Measurements from ENCODE around the gene PLEKHA7. TPM values are rescaled to one million over a fixed set of nuclear protein-coding genes. Genes with fewer than 3 reads are reported as not detected.

The PLEKHA7 gene
- total RNA-seq, 2 donors from 2014 or later, result 55.6 to 65.9 TPM

DNA sequence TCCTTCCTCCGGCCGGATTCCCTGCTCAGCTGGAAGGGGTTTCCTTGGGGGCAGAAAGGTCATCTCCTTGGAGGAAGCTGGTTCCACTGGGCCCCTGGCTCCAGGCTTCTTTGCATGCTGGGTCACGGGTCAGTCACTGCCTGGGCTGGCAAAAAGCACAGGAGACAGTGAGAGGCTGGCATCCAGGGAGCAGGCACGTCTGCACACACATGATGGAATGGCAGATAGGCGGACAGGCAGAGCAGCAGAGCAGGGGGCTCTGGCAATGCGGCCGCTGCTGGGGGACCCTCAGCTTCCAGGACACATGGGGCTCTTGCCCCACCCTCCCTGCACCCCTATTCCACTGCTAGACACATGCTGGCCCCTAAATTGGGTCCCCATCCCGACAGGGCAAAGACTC lies 235.3 kb downstream of the PLEKHA7 start:
- TF ChIP-seq, protein P1, sequence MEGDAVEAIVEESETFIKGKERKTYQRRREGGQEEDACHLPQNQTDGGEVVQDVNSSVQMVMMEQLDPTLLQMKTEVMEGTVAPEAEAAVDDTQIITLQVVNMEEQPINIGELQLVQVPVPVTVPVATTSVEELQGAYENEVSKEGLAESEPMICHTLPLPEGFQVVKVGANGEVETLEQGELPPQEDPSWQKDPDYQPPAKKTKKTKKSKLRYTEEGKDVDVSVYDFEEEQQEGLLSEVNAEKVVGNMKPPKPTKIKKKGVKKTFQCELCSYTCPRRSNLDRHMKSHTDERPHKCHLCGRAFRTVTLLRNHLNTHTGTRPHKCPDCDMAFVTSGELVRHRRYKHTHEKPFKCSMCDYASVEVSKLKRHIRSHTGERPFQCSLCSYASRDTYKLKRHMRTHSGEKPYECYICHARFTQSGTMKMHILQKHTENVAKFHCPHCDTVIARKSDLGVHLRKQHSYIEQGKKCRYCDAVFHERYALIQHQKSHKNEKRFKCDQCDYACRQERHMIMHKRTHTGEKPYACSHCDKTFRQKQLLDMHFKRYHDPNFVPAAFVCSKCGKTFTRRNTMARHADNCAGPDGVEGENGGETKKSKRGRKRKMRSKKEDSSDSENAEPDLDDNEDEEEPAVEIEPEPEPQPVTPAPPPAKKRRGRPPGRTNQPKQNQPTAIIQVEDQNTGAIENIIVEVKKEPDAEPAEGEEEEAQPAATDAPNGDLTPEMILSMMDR (IDR thresholded peaks at IDR 0.05), result no peak
- Histone ChIP-seq H3K4me1 (no peaks in the 10 kb centered on the region), H3K4me3 (no peak overlapping the region), H3K27ac (no peak overlapping the region), H3K9ac (ENCODE audit: low read depth in 2 of 2, low read length in 2 of 2) (no peak overlapping the region), H3K27me3 (no peaks in the 10 kb centered on the region), H3K9me3 (no peaks in the 10 kb centered on the region), H3K36me3 (no peaks in the 10 kb centered on the region)
- intact Hi-C loops (cut with DNase I), result no loop called here
- no peak for DNase-seq

DNA sequence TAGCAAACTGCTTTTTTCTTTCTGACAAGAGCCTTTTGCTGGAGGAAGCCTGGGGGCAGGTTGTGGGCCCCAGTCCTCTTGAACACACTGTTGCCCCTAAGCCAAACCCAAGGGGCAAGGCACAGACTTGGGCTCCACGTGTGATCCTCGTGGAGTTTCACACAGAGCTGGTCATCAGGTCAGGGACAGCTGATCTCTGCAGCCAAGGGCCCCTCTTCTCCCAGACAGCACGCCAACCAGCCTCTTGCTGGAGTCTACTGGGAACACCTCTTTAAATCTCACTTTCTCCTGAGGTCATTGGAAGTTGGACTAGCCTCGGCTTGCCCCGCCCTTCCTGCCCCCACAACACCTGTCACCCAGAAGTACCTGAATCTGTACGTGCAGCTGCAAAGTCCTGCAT lies 235.9 kb downstream of the PLEKHA7 start:
- no peak overlapping the region for H3K27ac ChIP-seq
- H3K36me3 ChIP-seq, result no peaks in the 10 kb centered on the region
- no peaks in the 10 kb centered on the region for H3K27me3 ChIP-seq
- H3K4me1 ChIP-seq, result no peaks in the 10 kb centered on the region
- H3K4me3 ChIP-seq, result no peak overlapping the region
- intact Hi-C loops (cut with DNase I), result no loop called here
- no peaks in the 10 kb centered on the region for H3K9me3 ChIP-seq
- TF ChIP-seq, protein P1 (IDR thresholded peaks at IDR 0.05), result no peak
- no peak for DNase-seq
- H3K9ac ChIP-seq (ENCODE audit: low read depth in 2 of 2, low read length in 2 of 2), result no peak overlapping the region

DNA sequence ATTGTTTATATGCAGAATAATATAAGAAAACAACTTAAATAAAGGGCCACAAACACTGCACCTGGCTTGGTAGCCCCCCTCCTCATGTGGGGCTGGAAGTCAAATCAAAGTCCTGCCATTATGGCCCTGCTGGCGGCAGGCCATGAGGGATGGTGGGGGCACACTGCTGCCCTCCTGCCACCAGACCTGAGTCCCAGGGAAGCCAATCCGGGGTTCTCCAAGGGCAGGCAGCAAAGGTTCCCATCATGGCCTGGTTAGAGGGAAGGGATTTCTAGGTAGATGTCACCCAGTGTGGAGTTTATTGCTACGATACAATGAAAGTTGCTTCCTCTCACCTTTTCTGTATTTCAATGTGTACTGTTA lies 236.6 kb downstream of the PLEKHA7 start:
- Histone ChIP-seq H3K27ac (no peak overlapping the region), H3K9ac (ENCODE audit: low read depth in 2 of 2, low read length in 2 of 2) (no peak overlapping the region), H3K36me3 (no peaks in the 10 kb centered on the region), H3K4me3 (no peak overlapping the region), H3K9me3 (no peaks in the 10 kb centered on the region), H3K27me3 (no peaks in the 10 kb centered on the region), H3K4me1 (no peaks in the 10 kb centered on the region)
- DNase-seq, result no peak
- TF ChIP-seq, protein P1 (IDR thresholded peaks at IDR 0.05), result no peak
- intact Hi-C loops (cut with DNase I), result no loop called here

DNA sequence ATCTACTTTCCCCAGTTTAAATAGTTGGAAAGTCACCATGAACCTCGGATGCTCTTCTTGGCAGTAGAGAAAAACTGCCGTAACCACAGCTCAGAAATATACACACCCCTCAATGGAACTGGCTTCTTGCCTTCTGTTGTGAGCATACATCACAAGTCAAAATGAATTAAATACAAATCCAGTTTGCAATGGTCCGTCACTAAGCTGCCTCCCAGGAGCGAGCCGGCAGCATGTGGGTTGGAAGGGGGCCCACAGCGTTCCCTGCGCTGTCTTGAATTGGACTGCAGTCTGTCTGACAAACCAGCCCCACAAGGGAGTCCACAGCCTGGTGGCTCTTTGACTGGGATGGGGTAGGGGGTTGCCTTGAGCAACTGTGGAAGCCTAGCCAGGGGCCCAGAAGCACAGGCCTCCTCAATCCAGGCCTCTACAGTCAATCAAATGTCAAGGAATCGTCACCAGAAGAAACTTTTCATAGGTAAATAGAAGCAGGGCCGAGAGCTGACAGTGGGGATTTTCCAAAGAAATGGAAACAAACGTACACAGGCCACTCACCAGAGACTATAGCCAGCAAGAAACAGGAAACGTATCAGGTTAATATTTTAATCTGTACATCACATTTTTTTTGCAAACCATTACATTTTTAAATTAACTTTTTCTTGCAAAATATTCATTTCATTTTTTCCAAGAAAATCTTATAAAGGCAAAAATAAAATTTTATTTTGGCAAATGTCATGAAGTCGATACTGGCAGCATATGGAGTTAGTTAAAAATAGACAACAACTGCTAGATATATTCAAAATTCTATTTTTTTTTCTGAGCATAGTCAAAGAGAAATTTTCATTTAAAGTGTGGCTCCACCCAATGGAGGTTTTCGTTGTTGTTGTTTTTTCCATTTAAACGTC lies 237.3 kb downstream of the PLEKHA7 start:
- H3K27me3 ChIP-seq, result no peaks in the 10 kb centered on the region
- no peak for DNase-seq
- H3K4me1 ChIP-seq, result no peaks in the 10 kb centered on the region
- no peak overlapping the region for H3K4me3 ChIP-seq
- TF ChIP-seq, protein P1 (IDR thresholded peaks at IDR 0.05), result no peak
- H3K36me3 ChIP-seq, result no peaks in the 10 kb centered on the region
- no peaks in the 10 kb centered on the region for H3K9me3 ChIP-seq
- no peak overlapping the region for H3K9ac ChIP-seq (ENCODE audit: low read depth in 2 of 2, low read length in 2 of 2)
- H3K27ac ChIP-seq, result no peak overlapping the region
- intact Hi-C loops (cut with DNase I), result no loop called here

DNA sequence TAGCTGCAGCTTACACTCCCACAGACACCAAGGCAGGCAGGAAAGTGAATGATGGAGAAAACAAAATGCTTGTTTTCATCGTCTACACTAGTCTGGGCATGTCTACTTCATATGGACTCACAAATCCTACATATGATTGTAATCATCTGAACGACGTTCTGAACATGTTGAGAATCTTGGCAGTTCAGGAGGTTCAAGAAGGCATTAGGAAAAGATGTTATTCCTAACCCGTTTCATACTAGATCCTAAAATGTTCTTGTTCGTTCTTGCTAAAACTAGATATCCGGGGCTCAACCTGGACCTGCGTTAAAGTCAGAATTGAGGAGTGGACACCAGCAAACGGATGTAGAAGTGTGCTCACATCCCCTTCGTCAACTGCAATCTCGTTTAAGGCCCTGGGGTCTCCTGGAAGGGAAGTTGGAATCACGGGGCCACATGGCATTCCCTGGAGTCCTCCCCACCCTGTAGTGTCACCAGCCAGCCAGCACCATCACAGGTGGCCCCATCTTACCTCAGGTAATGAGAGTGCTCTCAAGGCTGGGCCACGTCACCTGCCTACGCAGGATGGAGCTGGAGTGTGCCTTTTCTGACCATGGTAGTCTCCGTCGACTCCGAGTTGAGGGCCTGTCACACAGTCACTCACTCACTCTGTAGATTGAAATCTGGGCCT lies 238.5 kb downstream of the PLEKHA7 start:
- Histone ChIP-seq H3K36me3 (no peaks in the 10 kb centered on the region), H3K27ac (no peak overlapping the region), H3K4me3 (no peak overlapping the region), H3K27me3 (no peaks in the 10 kb centered on the region), H3K4me1 (no peaks in the 10 kb centered on the region), H3K9me3 (no peaks in the 10 kb centered on the region), H3K9ac (ENCODE audit: low read depth in 2 of 2, low read length in 2 of 2) (no peak overlapping the region)
- TF ChIP-seq, protein P1 (IDR thresholded peaks at IDR 0.05), result no peak
- intact Hi-C loops (cut with DNase I), result no loop called here
- no peak for DNase-seq
